VCaP (cell line): ENCODE data around the gene C16orf74.

Experiments used
- H3K27ac ChIP-seq: fragments of 450-650 bp; 2 replicates; pipeline ENCODE4 v1.5.1; 2017
- TF ChIP-seq, protein P1 (sequence below): fragments of 450-650 bp; conservative IDR thresholded peaks from 2 replicates; pipeline ENCODE4 v1.5.1; 2017; ENCODE audit warnings: mild to moderate bottlenecking, moderate library complexity

The C16orf74 gene

DNA sequence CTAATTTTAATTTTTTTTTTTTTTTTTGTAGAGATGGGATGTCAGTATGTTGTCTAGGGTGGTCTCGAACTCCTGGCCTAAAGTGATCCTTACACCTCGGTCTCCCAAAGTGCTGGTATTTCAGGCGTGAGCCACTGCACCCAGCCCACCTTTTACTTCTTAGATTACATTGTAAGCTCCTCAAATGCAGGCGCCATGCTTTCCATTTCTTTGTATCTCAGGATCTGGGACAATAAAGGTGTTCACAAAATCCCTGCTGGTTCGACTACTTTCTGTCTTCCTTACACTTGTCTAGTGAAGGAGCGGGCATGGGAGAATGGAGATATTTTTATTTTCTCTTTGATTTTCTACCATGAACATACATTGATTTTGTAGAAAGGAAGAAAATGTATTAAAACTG is 23.2 kb upstream of the C16orf74 start:
- TF ChIP-seq, protein P1, sequence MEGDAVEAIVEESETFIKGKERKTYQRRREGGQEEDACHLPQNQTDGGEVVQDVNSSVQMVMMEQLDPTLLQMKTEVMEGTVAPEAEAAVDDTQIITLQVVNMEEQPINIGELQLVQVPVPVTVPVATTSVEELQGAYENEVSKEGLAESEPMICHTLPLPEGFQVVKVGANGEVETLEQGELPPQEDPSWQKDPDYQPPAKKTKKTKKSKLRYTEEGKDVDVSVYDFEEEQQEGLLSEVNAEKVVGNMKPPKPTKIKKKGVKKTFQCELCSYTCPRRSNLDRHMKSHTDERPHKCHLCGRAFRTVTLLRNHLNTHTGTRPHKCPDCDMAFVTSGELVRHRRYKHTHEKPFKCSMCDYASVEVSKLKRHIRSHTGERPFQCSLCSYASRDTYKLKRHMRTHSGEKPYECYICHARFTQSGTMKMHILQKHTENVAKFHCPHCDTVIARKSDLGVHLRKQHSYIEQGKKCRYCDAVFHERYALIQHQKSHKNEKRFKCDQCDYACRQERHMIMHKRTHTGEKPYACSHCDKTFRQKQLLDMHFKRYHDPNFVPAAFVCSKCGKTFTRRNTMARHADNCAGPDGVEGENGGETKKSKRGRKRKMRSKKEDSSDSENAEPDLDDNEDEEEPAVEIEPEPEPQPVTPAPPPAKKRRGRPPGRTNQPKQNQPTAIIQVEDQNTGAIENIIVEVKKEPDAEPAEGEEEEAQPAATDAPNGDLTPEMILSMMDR: no peak
- no peak overlapping the region for H3K27ac ChIP-seq

- TF ChIP-seq, protein P1: no peak
Observed at GRCh38 chr16:85773044-85773443, 22.1 kb upstream of the C16orf74 start.

GRCh38 chr16:85770741-85771140 is 19.8 kb upstream of the C16orf74 start:
- no peak overlapping the region for H3K27ac ChIP-seq
- TF ChIP-seq, protein P1: no peak

More at GRCh38 chr16:85773044-85773443, 22.1 kb upstream of the C16orf74 start:
- H3K27ac ChIP-seq: no peak overlapping the region

- TF ChIP-seq, protein P1: no peak
- no peak overlapping the region for H3K27ac ChIP-seq
Observed at GRCh38 chr16:85768199-85768598, 17.3 kb upstream of the C16orf74 start.

DNA sequence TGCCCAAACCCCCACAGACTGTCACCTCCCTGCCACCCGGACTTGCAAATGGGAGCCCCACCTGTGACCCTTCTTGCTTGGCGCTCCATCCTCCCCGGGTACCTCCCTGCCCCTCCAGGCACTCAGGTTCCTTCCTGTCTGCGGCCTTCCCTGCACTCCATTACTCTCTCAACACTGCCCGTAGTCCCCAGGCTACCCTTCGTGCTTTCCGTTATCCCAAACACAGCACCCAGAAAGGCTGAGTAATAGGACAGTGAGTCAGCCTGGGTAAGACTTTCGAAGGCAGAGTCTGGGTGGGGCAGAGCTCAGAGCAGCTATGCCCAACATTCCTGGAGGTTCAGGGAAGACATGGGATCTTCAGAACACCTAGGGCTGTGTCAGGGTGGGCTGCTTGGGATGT is 16.6 kb upstream of the C16orf74 start:
- TF ChIP-seq, protein P1: no peak

GRCh38 chr16:85765767-85766166 is 14.9 kb upstream of the C16orf74 start:
- TF ChIP-seq, protein P1: no peak
- H3K27ac ChIP-seq: no peak overlapping the region

More for the DNA sequence above, 16.6 kb upstream of the C16orf74 start:
- H3K27ac ChIP-seq: no peak overlapping the region

GRCh38 chr16:85765211-85765610 is 14.3 kb upstream of the C16orf74 start:
- no peak overlapping the region for H3K27ac ChIP-seq
- TF ChIP-seq, protein P1: no peak
